ENCODE data around the gene DSTN. TPM values are rescaled to one million over a fixed set of nuclear protein-coding genes. Genes with fewer than 3 reads are reported as not detected.
A peak's percentile ranks its signal among the peaks of the same experiment; 100 is the strongest.

Gene DSTN
- total and polyA plus RNA-seq, 12 donors = 261 to 802 (median 546) TPM

DNA sequence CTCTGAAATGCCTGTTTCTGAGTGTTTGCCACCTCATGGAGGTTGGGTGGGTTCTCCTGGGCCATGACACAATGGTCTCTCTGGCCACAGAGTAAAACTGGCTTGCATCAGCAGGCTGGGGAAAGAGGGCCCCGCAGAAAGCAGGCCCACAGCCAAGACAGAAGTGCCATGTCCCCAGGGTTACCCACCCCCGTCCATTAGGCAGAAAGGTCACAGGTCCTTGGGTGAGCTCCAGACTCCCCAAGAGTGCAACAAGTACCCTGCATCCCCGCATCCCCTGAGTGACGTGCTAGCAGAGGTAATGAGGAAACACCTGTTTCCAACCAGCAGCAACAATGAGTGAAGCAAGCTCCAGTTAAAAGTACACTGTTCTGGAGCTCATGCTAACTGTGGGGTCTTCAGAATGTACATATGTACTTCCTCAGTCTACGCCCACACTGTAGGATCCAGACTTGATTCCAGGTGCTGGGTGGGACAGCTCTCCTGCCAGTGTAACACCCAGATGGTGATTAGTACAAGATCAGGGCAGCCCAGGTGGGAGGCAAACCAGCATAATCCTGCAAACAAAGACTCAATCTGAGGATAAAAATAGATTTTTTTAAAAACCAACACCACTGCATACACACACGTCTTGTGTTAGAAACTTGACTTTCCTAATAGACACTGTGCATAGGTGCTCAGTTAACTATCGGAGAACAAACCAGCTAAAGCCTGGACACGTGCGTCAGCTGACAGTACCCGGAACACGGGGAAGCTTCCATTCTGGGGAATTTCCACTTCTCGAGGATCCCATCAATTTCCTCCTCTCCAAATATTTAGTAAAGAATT is 80.6 kb downstream of the DSTN start:
- peak overlapping the region in 1 of 10 donors; percentile 15 for H3K27ac ChIP-seq
- intact Hi-C loops (cut with DNase I) = no loop called here
- DNase-seq (no peak), ATAC-seq (peak in 1 of 8 donors; percentile 2)
- H3K27me3 ChIP-seq = no peaks in the 10 kb centered on the region
- WGBS, 2 donors = 50 to 58% methylated on average over 12 of the region's 12 CpGs
- TF ChIP-seq, protein P1, sequence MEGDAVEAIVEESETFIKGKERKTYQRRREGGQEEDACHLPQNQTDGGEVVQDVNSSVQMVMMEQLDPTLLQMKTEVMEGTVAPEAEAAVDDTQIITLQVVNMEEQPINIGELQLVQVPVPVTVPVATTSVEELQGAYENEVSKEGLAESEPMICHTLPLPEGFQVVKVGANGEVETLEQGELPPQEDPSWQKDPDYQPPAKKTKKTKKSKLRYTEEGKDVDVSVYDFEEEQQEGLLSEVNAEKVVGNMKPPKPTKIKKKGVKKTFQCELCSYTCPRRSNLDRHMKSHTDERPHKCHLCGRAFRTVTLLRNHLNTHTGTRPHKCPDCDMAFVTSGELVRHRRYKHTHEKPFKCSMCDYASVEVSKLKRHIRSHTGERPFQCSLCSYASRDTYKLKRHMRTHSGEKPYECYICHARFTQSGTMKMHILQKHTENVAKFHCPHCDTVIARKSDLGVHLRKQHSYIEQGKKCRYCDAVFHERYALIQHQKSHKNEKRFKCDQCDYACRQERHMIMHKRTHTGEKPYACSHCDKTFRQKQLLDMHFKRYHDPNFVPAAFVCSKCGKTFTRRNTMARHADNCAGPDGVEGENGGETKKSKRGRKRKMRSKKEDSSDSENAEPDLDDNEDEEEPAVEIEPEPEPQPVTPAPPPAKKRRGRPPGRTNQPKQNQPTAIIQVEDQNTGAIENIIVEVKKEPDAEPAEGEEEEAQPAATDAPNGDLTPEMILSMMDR (IDR thresholded peaks at IDR 0.05) = no peak
- no peaks in the 10 kb centered on the region for H3K9me3 ChIP-seq
- H3K4me3 ChIP-seq = no peak overlapping the region
- peaks cover 0 to 45% (median 2%) of the 10 kb centered on the region in 9 donors for H3K36me3 ChIP-seq
- H3K4me1 ChIP-seq = peaks cover 10 to 81% (median 73%) of the 10 kb centered on the region in 9 donors

DNA sequence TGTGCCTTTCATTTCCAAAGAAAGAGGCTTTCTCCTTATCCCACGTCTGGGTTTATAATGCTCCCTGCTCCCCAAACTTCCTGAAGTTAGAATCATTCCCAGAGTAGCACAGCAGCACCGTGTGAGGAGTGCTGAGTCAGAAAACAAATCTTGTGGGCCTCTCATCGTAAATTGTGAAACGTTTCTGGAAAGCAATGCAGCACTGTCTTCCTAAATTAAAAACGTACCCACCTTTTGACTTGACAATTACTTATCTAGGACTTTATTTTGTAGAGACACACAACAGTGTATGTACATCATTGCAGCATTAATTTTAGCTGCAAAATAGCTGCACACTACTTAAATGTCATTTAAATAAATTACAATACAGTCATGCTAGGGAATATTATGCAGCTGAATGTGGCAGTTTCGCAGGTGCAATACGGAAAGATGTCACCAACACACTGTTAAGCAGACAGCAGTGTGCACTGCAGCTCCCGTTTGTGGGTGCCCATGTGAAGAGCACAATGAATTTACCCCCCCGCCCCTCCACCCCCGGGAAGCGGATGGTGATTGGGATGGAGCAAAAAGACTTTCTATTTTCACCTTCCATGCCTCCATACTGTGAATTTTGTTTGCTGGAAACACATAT is 81.4 kb downstream of the DSTN start:
- no peak for DNase-seq
- intact Hi-C loops (cut with DNase I) = no loop called here

DNA sequence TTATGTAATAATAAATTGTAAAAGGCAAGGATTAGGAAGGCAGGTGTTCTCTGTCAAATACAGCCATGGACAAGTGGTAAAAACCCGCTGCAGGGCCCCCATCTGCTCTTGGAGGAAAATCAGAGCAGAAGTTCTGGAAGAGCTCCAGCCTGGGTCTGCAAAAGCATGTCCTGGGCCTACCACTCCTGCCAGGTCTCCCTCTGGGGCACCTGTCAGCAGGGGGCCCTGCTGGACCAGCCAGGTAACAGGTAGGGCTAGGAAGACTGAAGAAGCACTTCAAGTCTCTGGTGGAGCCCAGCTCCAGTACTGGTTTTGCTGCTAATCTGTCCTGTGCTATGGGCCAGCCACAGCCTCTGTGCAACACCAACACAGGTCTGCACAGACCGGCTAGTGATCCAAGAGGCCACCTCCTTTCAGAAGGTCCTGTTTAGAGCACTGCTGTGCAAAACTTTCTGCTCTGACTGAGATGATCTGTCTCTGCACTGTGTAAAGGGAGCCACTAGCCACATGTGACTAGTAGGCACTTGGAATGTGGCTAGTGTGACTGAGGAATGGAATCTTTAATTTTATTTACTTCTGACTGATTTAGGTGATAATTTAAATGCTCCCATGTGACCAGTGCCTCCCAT is 82.0 kb downstream of the DSTN start:
- no peak overlapping the region for H3K27ac ChIP-seq
- intact Hi-C loops (cut with DNase I) = no loop called here
- peaks cover 9 to 75% (median 60%) of the 10 kb centered on the region in 9 donors for H3K4me1 ChIP-seq
- 84% methylated on average over 2 of the region's 2 CpGs for WGBS, 2 donors
- DNase-seq (no peak), ATAC-seq (no peak)
- no peaks in the 10 kb centered on the region for H3K9me3 ChIP-seq
- H3K4me3 ChIP-seq = no peak overlapping the region
- H3K36me3 ChIP-seq = peaks cover 0 to 51% (median 3%) of the 10 kb centered on the region in 9 donors
- TF ChIP-seq, protein P1 (IDR thresholded peaks at IDR 0.05) = no peak
- no peaks in the 10 kb centered on the region for H3K27me3 ChIP-seq

More for the DNA sequence above, 81.4 kb downstream of the DSTN start:
- peaks cover 0 to 47% (median 3%) of the 10 kb centered on the region in 9 donors for H3K36me3 ChIP-seq
- H3K27ac ChIP-seq = peak overlapping the region in 1 of 10 donors; percentile 15
- H3K9me3 ChIP-seq = no peaks in the 10 kb centered on the region
- no peak for ATAC-seq
- no peak overlapping the region for H3K4me3 ChIP-seq
- peaks cover 10 to 80% (median 66%) of the 10 kb centered on the region in 9 donors for H3K4me1 ChIP-seq
- WGBS, 2 donors = 63 to 73% methylated on average over 11 of the region's 11 CpGs
- TF ChIP-seq, protein P1 (IDR thresholded peaks at IDR 0.05) = no peak
- no peaks in the 10 kb centered on the region for H3K27me3 ChIP-seq

DNA sequence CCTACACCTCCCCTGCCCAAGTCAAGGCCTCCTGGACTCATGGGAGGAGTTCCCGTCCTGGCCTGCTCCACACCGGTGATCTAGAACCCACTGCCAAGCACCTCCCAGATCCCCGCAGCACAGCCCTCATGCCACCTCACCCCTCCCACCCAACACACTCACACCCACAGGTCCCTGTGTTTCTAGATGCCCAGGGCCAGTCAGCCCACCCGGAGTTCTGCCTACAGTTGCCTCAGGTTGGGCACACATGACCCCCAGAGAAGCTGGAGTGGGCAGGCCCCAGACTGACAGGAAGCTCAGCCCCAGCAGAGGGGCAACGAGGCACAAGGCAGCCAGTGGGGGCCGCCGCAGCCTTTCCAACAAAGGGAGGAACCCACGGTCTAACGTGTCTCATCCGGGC is 82.5 kb downstream of the DSTN start:
- Histone ChIP-seq H3K4me1 (peaks cover 3 to 75% (median 55%) of the 10 kb centered on the region in 9 donors), H3K27ac (no peak overlapping the region), H3K4me3 (no peak overlapping the region), H3K9me3 (no peaks in the 10 kb centered on the region), H3K27me3 (no peaks in the 10 kb centered on the region), H3K36me3 (peaks cover 0 to 56% (median 3%) of the 10 kb centered on the region in 9 donors)
- WGBS, 2 donors = 84 to 86% methylated on average over 10 of the region's 10 CpGs
- DNase-seq = no peak
- intact Hi-C loops (cut with DNase I) = no loop called here
- TF ChIP-seq, protein P1 (IDR thresholded peaks at IDR 0.05) = no peak
- no peak for ATAC-seq
